DMS79 treated with DMSO at 0.1 percent for 48 hours (cell line): ENCODE data around the gene ALDH3B2.
A peak's percentile ranks its signal among the peaks of the same experiment; 100 is the strongest.
"Not testable (repeated sequence)": the region's sequence is repeated elsewhere in the genome, so short reads cannot be mapped to it uniquely, and the experiment has no call there.

Source experiments
- DNase-seq: peaks from one replicate; lab custom pipeline; 2025; lab: John Stamatoyannopoulos, UW

ALDH3B2 gene

GRCh38 chr11:67629386-67630227 is 44.8 kb downstream of the ALDH3B2 start, which contains the start of gene NUDT8:
NUDT8 (minus strand) TSS chr11:67629937; CDS start chr11:67629911, 26 bp downstream.
- DNase-seq = no peak

- DNase-seq = no peak
Observed at GRCh38 chr11:67628710-67629385, 45.6 kb downstream of the ALDH3B2 start.

- DNase-seq = no peak
Observed at GRCh38 chr11:67627812-67628624, 46.4 kb downstream of the ALDH3B2 start.

GRCh38 chr11:67627441-67627811 is 47.0 kb downstream of the ALDH3B2 start:
- DNase-seq = no peak

- DNase-seq = no peak
Observed at GRCh38 chr11:67626970-67627369, 47.5 kb downstream of the ALDH3B2 start.

- not testable (repeated sequence) for DNase-seq
Observed at GRCh38 chr11:67626131-67626833, 48.1 kb downstream of the ALDH3B2 start.

- not testable (repeated sequence) for DNase-seq
Observed at GRCh38 chr11:67623795-67624194, 50.6 kb downstream of the ALDH3B2 start.

GRCh38 chr11:67622905-67623304 is 51.5 kb downstream of the ALDH3B2 start:
- DNase-seq = not testable (repeated sequence)

GRCh38 chr11:67621928-67622327 is 52.5 kb downstream of the ALDH3B2 start:
- DNase-seq = not testable (repeated sequence)

- DNase-seq = not testable (repeated sequence)
Observed at GRCh38 chr11:67620621-67621020, 53.8 kb downstream of the ALDH3B2 start.

- DNase-seq = not testable (repeated sequence)
Observed at GRCh38 chr11:67619683-67620618, 54.5 kb downstream of the ALDH3B2 start.

- not testable (repeated sequence) for DNase-seq
Observed at GRCh38 chr11:67618901-67619659, 55.3 kb downstream of the ALDH3B2 start.

- no peak for DNase-seq
Observed at GRCh38 chr11:67617243-67617953, 57.0 kb downstream of the ALDH3B2 start.

- peak; percentile 45 for DNase-seq
Observed at GRCh38 chr11:67616431-67617242, 57.8 kb downstream of the ALDH3B2 start.

GRCh38 chr11:67615728-67616430 is 58.5 kb downstream of the ALDH3B2 start:
- DNase-seq = no peak

GRCh38 chr11:67614730-67615714 is 59.4 kb downstream of the ALDH3B2 start:
- no peak for DNase-seq
